ENCODE measurements around the gene PRMT1.
"Not testable (repeated sequence)": the region's sequence is repeated elsewhere in the genome, so short reads cannot be mapped to it uniquely, and the experiment has no call there.

The PRMT1 gene

GRCh38 chr19:49688531-49689132, 11.6 kb downstream of the PRMT1 start:
- DNase-seq (ENCODE audit: low read depth) = no peak

GRCh38 chr19:49689133-49690078, 12.3 kb downstream of the PRMT1 start, which contains the start of gene ADM5:
ADM5 (plus strand) TSS chr19:49689594; CDS start chr19:49689838, 244 bp downstream.
- DNase-seq (ENCODE audit: low read depth) = no peak

- no peak for DNase-seq (ENCODE audit: low read depth)
Measured at GRCh38 chr19:49690079-49690655, 13.1 kb downstream of the PRMT1 start.

DNA sequence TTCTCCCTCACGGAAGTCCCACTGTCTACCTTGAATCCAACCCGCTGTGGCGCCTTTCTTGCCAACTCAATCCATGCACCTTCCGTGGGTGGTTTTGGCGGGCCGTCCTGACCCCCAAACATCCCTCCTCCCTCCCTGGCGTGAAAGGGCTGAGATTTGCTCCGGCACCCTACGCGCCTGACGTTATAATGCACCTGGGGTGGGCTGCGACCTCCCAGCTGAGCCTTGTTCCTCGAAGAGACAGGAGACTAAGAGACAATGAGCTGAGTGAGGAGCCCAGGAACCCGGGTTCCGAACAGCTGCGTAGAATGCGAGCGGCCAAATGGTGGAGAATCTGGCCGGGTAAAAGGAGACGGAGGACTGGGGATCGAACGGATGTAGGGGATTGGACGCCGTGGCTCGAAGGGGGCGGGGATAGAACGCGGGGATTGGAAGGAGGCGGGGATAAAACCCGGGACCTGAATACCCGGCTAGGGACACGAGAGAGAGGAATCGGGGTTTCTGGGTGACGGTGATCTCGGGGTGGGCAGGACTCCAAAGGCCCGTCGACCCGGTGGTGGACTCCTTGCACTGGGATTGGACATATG, 13.7 kb downstream of the PRMT1 start, which contains the start of gene CPT1C:
TSS of gene CPT1C (plus strand) at position 461 of the 587 bp plus-strand sequence. CDS start 1,137 bp downstream, outside the sequence.
- no peak for DNase-seq (ENCODE audit: low read depth)

GRCh38 chr19:49691243-49692146, 14.4 kb downstream of the PRMT1 start:
- no peak for DNase-seq (ENCODE audit: low read depth)

DNA sequence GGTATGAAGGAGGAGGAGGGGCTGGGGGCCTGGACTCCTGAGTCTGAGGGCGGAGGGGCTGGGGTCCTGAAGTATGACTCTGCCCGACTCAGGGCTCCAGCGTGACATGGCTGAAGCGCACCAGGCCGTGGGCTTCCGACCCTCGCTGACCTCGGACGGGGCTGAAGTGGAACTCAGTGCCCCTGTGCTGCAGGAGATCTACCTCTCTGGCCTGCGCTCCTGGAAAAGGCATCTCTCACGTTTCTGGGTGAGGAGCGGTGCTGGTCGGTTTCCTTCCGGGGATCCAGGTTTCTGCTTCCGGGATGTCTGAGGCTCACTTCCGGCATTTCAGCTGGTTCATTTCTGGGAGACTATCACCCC, 15.1 kb downstream of the PRMT1 start:
- no peak for DNase-seq (ENCODE audit: low read depth)

GRCh38 chr19:49696115-49696514, 19.0 kb downstream of the PRMT1 start:
- no peak for DNase-seq (ENCODE audit: low read depth)

GRCh38 chr19:49696865-49697264, 19.8 kb downstream of the PRMT1 start:
- DNase-seq (ENCODE audit: low read depth) = no peak

GRCh38 chr19:49699364-49699763, 22.3 kb downstream of the PRMT1 start:
- DNase-seq (ENCODE audit: low read depth) = no peak

DNA sequence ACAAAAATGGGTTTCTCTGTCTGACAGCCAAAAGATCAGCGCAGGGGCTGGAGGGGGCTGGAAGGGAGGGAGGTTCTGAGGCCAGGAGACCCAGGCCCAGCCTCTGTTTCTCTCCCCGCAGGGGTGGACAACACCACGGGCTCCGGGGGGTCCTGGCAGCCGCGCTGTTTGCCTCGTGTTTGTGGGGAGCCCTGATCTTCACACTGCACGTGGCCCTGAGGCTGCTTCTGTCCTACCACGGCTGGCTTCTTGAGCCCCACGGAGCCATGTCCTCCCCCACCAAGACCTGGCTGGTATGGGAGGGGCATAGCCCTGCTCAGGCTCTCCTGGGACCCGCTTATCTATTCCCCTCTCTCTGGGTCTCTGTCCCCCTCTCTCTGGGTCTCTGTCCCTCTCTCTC, 23.5 kb downstream of the PRMT1 start:
- DNase-seq (ENCODE audit: low read depth) = no peak

DNA sequence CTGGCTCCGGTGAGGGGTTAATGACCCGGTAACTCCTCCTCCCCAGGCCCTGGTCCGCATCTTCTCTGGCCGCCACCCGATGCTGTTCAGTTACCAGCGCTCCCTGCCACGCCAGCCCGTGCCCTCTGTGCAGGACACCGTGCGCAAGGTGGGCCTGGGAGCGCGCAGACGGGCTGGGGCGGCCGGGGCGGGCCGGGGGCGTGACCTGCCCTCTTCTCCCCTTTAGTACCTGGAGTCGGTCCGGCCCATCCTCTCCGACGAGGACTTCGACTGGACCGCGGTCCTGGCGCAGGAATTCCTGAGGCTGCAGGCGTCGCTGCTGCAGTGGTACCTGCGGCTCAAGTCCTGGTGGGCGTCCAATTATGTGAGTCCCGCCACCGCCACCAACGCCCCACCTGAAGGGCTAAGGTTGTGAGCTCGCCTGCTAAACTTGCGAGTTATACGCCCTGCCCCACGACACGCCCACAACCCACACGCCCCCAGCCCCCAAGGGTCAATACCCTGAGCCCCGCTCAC, 24.3 kb downstream of the PRMT1 start:
- no peak for DNase-seq (ENCODE audit: low read depth)

DNA sequence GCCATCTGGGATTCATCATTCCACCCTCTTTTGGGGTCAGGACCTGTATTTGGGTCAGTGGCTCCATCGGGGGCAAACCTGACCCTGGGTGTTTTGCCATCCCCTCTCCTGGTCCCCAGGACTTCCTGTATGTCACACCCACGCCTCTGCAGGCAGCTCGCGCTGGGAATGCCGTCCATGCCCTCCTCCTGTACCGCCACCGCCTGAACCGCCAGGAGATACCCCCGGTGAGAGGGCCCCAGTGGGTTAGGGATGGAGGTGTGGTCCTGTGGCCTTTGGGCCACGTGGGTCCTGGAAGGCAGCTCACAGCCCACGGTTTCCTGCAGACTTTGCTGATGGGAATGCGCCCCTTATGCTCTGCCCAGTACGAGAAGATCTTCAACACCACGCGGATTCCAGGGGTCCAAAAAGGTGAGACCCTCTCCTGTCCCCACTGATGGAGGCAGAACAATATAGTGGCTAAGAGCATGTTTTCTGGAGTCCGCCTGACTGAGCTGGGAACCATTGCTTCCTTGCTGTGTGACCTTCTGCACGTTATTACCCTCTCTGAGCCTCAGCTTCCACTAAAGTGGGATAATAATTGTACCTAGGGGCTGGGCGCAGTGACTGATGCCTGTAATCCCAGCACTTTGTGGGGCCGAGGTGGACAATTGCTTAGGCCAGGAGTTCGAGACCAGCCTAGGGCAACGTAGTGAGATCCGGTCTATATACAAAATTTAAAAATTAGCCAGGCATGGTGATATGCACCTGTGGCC, 28.0 kb downstream of the PRMT1 start:
- no peak for DNase-seq (ENCODE audit: low read depth)

DNA sequence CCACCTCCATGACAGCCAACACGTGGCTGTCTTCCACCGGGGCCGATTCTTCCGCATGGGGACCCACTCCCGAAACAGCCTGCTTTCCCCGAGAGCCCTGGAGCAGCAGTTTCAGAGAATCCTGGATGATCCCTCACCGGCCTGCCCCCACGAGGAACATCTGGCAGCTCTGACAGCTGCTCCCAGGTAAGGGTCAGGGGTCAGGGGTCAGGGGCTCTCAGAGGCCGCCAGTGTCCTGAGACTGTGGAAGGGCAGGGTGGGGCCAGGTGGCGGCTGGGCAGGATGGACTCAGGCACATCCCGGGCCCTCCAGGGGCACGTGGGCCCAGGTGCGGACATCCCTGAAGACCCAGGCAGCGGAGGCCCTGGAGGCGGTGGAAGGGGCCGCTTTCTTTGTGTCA, 28.8 kb downstream of the PRMT1 start:
- DNase-seq (ENCODE audit: low read depth) = no peak

GRCh38 chr19:49710372-49710951, 33.4 kb downstream of the PRMT1 start:
- no peak for DNase-seq (ENCODE audit: low read depth)

DNA sequence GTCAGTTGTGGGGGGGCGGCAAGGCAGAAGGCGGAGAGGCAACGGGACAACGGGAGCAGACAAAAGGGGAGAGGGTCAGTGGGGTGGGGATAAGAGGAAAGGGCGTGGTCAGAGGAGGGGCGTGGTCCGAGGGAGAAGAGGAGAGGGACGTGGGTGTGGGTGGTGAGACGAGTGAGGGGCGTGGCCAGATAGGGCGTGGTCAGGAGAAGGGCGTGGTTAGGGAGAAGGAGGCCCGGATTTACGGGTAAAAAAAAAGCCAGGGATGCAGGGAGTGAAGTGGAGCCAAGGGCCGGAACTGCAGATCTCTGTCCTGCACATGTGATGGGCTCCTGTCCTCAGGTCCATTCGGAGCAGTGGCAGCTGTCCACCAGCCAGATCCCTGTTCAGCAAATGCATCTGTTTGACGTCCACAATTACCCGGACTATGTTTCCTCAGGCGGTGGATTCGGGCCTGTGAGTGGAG, 35.4 kb downstream of the PRMT1 start:
- DNase-seq (ENCODE audit: low read depth) = peak; percentile 55

- no peak for DNase-seq (ENCODE audit: low read depth)
Measured at GRCh38 chr19:49713236-49713845, 36.3 kb downstream of the PRMT1 start.

DNA sequence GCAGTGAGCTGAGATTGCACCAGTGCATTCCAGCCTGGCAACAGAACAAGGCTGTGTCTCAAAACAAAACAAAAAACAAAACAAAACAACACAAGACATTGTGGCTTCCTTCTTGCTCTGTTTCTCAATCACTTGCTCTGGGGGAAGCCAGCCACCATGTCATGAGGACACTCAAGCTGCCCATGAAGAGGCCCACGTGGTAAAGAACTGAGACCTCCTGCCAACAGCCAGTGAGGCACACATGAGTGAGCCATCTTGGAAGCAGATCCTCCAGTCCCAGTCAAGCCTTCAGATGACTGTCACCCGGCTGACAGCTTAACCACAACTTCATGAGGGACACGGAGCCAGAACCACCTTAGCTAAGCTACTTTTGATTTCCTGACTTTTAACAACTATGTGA, 39.1 kb downstream of the PRMT1 start:
- no peak for DNase-seq (ENCODE audit: low read depth)

DNA sequence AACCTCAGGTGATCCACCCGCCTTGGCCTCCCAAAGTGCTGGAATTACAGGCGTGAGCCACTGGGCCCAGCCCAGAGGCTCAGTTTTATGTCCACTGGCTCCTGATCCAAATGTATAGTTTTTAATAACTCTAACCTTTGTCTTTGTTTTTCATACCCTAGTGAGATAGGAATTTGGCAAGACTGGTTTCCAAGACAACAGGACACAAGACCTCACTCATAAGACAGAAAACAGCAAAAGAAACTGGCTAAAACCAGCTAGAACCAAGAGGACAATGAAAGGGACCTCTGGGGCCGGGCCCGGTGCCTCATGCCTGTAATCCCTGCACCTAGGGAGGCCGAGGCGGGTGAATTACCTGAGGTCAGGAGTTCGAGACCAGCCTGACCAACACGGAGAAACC, 41.4 kb downstream of the PRMT1 start:
- no peak for DNase-seq (ENCODE audit: low read depth)

GRCh38 chr19:49718991-49719390, 41.9 kb downstream of the PRMT1 start:
- DNase-seq (ENCODE audit: low read depth) = no peak

GRCh38 chr19:49719420-49719819, 42.3 kb downstream of the PRMT1 start:
- not testable (repeated sequence) for DNase-seq (ENCODE audit: low read depth)
